ENCODE measurements around the gene WDR4. TPM values are rescaled to one million over a fixed set of nuclear protein-coding genes. Genes with fewer than 3 reads are reported as not detected.
A peak's percentile ranks its signal among the peaks of the same experiment; 100 is the strongest.

WDR4 gene
- total and polyA plus RNA-seq, 9 of the 15 experiments (the other 6 are each of a cell fraction or from before 2014, with no cell fraction given) = 5.4 to 95.4 (median 32.1) TPM

DNA sequence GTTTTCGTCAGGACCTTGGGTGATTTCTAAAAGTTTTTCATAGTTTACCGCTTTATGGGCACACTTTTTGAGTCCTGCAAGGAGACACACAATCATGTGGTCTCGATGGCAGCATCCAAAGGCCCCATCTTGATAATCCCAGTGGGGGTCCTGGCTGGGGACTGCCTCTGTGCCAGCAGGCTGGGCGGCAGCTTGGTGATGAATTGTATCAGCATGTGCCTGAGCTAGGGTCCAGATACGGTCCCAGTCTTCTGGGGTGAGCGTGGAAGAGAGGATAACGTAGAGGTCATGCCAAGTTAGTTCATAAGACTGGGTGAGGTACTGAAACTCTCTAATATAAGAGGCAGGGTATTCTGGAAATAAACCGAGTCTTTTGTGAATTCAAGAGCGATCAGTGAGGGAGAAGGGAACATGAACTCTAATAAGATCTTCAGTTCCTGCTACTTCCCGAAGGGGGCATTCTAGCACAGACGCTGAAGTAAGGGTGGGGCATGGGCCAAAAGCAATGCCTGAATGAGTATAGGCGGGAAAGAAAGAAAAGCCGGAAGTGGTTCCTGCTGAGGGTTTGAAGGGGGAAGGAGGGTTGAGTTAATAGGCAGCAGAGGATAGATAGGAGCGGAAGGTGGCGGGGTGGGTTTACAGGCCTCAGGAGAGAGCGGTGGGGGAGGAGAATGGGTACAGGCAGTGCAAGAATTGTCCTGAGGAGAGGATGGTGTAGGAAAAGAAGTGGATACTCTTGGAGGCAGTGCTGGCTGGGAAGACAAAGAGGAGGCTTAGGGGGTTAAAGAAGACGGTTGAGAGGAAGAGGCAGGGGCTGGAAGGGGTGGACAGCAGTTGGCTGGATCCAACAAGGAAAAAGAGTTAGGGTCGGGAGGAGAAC is 44.5 kb upstream of the WDR4 start (continued):
- TF ChIP-seq, protein P1, sequence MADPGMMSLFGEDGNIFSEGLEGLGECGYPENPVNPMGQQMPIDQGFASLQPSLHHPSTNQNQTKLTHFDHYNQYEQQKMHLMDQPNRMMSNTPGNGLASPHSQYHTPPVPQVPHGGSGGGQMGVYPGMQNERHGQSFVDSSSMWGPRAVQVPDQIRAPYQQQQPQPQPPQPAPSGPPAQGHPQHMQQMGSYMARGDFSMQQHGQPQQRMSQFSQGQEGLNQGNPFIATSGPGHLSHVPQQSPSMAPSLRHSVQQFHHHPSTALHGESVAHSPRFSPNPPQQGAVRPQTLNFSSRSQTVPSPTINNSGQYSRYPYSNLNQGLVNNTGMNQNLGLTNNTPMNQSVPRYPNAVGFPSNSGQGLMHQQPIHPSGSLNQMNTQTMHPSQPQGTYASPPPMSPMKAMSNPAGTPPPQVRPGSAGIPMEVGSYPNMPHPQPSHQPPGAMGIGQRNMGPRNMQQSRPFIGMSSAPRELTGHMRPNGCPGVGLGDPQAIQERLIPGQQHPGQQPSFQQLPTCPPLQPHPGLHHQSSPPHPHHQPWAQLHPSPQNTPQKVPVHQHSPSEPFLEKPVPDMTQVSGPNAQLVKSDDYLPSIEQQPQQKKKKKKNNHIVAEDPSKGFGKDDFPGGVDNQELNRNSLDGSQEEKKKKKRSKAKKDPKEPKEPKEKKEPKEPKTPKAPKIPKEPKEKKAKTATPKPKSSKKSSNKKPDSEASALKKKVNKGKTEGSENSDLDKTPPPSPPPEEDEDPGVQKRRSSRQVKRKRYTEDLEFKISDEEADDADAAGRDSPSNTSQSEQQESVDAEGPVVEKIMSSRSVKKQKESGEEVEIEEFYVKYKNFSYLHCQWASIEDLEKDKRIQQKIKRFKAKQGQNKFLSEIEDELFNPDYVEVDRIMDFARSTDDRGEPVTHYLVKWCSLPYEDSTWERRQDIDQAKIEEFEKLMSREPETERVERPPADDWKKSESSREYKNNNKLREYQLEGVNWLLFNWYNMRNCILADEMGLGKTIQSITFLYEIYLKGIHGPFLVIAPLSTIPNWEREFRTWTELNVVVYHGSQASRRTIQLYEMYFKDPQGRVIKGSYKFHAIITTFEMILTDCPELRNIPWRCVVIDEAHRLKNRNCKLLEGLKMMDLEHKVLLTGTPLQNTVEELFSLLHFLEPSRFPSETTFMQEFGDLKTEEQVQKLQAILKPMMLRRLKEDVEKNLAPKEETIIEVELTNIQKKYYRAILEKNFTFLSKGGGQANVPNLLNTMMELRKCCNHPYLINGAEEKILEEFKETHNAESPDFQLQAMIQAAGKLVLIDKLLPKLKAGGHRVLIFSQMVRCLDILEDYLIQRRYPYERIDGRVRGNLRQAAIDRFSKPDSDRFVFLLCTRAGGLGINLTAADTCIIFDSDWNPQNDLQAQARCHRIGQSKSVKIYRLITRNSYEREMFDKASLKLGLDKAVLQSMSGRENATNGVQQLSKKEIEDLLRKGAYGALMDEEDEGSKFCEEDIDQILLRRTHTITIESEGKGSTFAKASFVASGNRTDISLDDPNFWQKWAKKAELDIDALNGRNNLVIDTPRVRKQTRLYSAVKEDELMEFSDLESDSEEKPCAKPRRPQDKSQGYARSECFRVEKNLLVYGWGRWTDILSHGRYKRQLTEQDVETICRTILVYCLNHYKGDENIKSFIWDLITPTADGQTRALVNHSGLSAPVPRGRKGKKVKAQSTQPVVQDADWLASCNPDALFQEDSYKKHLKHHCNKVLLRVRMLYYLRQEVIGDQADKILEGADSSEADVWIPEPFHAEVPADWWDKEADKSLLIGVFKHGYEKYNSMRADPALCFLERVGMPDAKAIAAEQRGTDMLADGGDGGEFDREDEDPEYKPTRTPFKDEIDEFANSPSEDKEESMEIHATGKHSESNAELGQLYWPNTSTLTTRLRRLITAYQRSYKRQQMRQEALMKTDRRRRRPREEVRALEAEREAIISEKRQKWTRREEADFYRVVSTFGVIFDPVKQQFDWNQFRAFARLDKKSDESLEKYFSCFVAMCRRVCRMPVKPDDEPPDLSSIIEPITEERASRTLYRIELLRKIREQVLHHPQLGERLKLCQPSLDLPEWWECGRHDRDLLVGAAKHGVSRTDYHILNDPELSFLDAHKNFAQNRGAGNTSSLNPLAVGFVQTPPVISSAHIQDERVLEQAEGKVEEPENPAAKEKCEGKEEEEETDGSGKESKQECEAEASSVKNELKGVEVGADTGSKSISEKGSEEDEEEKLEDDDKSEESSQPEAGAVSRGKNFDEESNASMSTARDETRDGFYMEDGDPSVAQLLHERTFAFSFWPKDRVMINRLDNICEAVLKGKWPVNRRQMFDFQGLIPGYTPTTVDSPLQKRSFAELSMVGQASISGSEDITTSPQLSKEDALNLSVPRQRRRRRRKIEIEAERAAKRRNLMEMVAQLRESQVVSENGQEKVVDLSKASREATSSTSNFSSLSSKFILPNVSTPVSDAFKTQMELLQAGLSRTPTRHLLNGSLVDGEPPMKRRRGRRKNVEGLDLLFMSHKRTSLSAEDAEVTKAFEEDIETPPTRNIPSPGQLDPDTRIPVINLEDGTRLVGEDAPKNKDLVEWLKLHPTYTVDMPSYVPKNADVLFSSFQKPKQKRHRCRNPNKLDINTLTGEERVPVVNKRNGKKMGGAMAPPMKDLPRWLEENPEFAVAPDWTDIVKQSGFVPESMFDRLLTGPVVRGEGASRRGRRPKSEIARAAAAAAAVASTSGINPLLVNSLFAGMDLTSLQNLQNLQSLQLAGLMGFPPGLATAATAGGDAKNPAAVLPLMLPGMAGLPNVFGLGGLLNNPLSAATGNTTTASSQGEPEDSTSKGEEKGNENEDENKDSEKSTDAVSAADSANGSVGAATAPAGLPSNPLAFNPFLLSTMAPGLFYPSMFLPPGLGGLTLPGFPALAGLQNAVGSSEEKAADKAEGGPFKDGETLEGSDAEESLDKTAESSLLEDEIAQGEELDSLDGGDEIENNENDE (IDR thresholded peaks at IDR 0.05; ENCODE audit: low read depth, low read length) = no peak
- TF ChIP-seq, protein P2, sequence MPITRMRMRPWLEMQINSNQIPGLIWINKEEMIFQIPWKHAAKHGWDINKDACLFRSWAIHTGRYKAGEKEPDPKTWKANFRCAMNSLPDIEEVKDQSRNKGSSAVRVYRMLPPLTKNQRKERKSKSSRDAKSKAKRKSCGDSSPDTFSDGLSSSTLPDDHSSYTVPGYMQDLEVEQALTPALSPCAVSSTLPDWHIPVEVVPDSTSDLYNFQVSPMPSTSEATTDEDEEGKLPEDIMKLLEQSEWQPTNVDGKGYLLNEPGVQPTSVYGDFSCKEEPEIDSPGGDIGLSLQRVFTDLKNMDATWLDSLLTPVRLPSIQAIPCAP (CRISPR knock-in tag; IDR thresholded peaks at IDR 0.05; ENCODE audit: borderline replicate concordance) = no peak
- TF ChIP-seq MTF1 (CRISPR knock-in tag; IDR thresholded peaks at IDR 0.05; ENCODE audit: borderline replicate concordance) (no peak), PCBP1 (IDR thresholded peaks at IDR 0.05; ENCODE audit: low read depth, low read length, poor library complexity, severe bottlenecking) (no peak), ZNF586 (CRISPR knock-in tag; conservative IDR thresholded peaks at IDR 0.05) (no peak), TAF7 (tag; IDR thresholded peaks at IDR 0.05) (peak; percentile 62; the same call in 1 of the 2 replicates), ZKSCAN8 (CRISPR knock-in tag; IDR thresholded peaks at IDR 0.05) (no peak), BDP1 (IDR thresholded peaks at IDR 0.05; ENCODE audit: insufficient read depth, insufficient read length) (no peak), HDAC3 (IDR thresholded peaks at IDR 0.05; ENCODE audit: borderline replicate concordance, partially characterized antibody) (peak; percentile 65), POLR2H (tag; IDR thresholded peaks at IDR 0.05; ENCODE audit: low read depth) (no peak)
- TF ChIP-seq, protein P3, sequence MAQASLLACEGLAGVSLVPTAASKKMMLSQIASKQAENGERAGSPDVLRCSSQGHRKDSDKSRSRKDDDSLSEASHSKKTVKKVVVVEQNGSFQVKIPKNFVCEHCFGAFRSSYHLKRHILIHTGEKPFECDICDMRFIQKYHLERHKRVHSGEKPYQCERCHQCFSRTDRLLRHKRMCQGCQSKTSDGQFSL (CRISPR knock-in tag; IDR thresholded peaks at IDR 0.05) = 0 out of 2 replicates have a peak, but pooled peaks have one; percentile 18
- TF ChIP-seq, protein P3 (tag; IDR thresholded peaks at IDR 0.05) = no peak
